Memory B cell (primary cell): ENCODE measurements around the gene TPD52L3.

Source experiments
- ATAC-seq: fragments of 150-1000 bp; cut with Tn5 transposase; 2 replicates; pipeline ENCODE4 v1.10.0; 2021; ENCODE audit warnings: low read depth, mild to moderate bottlenecking, moderate library complexity
- DNase-seq, 2 donors: peaks; one replicate each; pipeline ENCODE4 v3.0.0; 2022; ENCODE audit warnings: low spot score in 2 of 2
- H3K27ac Mint-ChIP-seq: one replicate; pipeline ENCODE4 v1.8.0; 2022; ENCODE audit warnings: mild to moderate bottlenecking, moderate library complexity, mixed read lengths
- H3K27me3 Mint-ChIP-seq: one replicate; pipeline ENCODE4 v1.8.0; 2022; ENCODE audit warnings: mixed read lengths
- H3K36me3 Mint-ChIP-seq: one replicate; pipeline ENCODE4 v1.8.0; 2022; ENCODE audit warnings: mild to moderate bottlenecking, mixed read lengths
- H3K4me1 Mint-ChIP-seq: one replicate; pipeline ENCODE4 v1.8.0; 2022; ENCODE audit warnings: mixed read lengths
- H3K4me3 Mint-ChIP-seq: one replicate; pipeline ENCODE4 v1.8.0; 2022; ENCODE audit warnings: mild to moderate bottlenecking, moderate library complexity, mixed read lengths
- H3K9me3 Mint-ChIP-seq: one replicate; pipeline ENCODE4 v1.8.0; 2022; ENCODE audit warnings: mixed read lengths

The TPD52L3 gene

GRCh38 chr9:6367128-6367890 lies 39.1 kb downstream of the TPD52L3 start:
- peaks cover 2% of the 10 kb centered on the region for H3K36me3 Mint-ChIP-seq
- peaks cover 2% of the 10 kb centered on the region for H3K9me3 Mint-ChIP-seq
- H3K4me3 Mint-ChIP-seq: no peak overlapping the region
- H3K4me1 Mint-ChIP-seq: no peaks in the 10 kb centered on the region
- DNase-seq: no peak
- no peak for ATAC-seq
- peaks cover 6% of the 10 kb centered on the region for H3K27me3 Mint-ChIP-seq
- H3K27ac Mint-ChIP-seq: no peak overlapping the region

- no peak for DNase-seq
- H3K27me3 Mint-ChIP-seq: peaks cover 3% of the 10 kb centered on the region
- H3K4me3 Mint-ChIP-seq: no peak overlapping the region
- no peak for ATAC-seq
- peaks cover 2% of the 10 kb centered on the region for H3K9me3 Mint-ChIP-seq
- no peak overlapping the region for H3K27ac Mint-ChIP-seq
- no peaks in the 10 kb centered on the region for H3K4me1 Mint-ChIP-seq
- peaks cover 2% of the 10 kb centered on the region for H3K36me3 Mint-ChIP-seq
Observed at GRCh38 chr9:6368831-6369230, 40.7 kb downstream of the TPD52L3 start.
